GM18505 (cell line): ENCODE data around the gene SGCD.

ENCODE experiments used
- ATAC-seq: cut with Tn5 transposase; IDR thresholded peaks from one replicate; pipeline ENCODE4 v1.9.1; 2021; ENCODE audit not compliant: unreplicated experiment
- POLR2A ChIP-seq: IDR thresholded peaks from 4 replicates; pipeline ENCODE4 v1.6.1; 2011; ENCODE audit warnings: borderline replicate concordance; ENCODE audit not compliant: insufficient read depth, insufficient read length; ENCODE audit errors: extremely low read depth

Gene SGCD

GRCh38 chr5:156500755-156501154 is 173.8 kb downstream of the SGCD start:
- TF ChIP-seq POLR2A = no peak
- no peak for ATAC-seq

GRCh38 chr5:156505101-156505500 is 178.1 kb downstream of the SGCD start:
- ATAC-seq = no peak
- TF ChIP-seq POLR2A = no peak

- no peak for ATAC-seq
- no peak for TF ChIP-seq POLR2A
These were observed 186.3 kb downstream of the SGCD start for GRCh38 chr5:156513123-156513815.

- no peak for TF ChIP-seq POLR2A
- ATAC-seq = no peak
These were observed 188.2 kb downstream of the SGCD start for GRCh38 chr5:156515121-156515520.

GRCh38 chr5:156515803-156516360 is 188.9 kb downstream of the SGCD start:
- ATAC-seq = no peak
- no peak for TF ChIP-seq POLR2A

- no peak for ATAC-seq
- no peak for TF ChIP-seq POLR2A
These were observed 195.9 kb downstream of the SGCD start for GRCh38 chr5:156522651-156523529.

- no peak for ATAC-seq
- TF ChIP-seq POLR2A = no peak
These were observed 196.6 kb downstream of the SGCD start for GRCh38 chr5:156523607-156524006.

- no peak for TF ChIP-seq POLR2A
- ATAC-seq = no peak
These were observed 199.3 kb downstream of the SGCD start for GRCh38 chr5:156526081-156526925.

GRCh38 chr5:156527611-156528010 is 200.6 kb downstream of the SGCD start:
- no peak for ATAC-seq
- TF ChIP-seq POLR2A = no peak

GRCh38 chr5:156528673-156529072 is 201.7 kb downstream of the SGCD start:
- TF ChIP-seq POLR2A = no peak
- ATAC-seq = no peak

- ATAC-seq = no peak
- TF ChIP-seq POLR2A = no peak
These were observed 202.9 kb downstream of the SGCD start for GRCh38 chr5:156529892-156530291.

GRCh38 chr5:156531199-156531598 is 204.2 kb downstream of the SGCD start:
- TF ChIP-seq POLR2A = no peak
- ATAC-seq = no peak

- ATAC-seq = no peak
- TF ChIP-seq POLR2A = no peak
These were observed 206.0 kb downstream of the SGCD start for GRCh38 chr5:156532921-156533320.

- TF ChIP-seq POLR2A = no peak
- ATAC-seq = no peak
These were observed 207.1 kb downstream of the SGCD start for GRCh38 chr5:156534085-156534484.
